ENCODE results near the gene PECR. TPM values are rescaled to one million over a fixed set of nuclear protein-coding genes. Genes with fewer than 3 reads are reported as not detected.

The PECR gene
- total and polyA plus RNA-seq, 2 of the 13 experiments (the other 11 are each of a cell fraction or from before 2014, with no cell fraction given): 151 to 153 TPM

DNA sequence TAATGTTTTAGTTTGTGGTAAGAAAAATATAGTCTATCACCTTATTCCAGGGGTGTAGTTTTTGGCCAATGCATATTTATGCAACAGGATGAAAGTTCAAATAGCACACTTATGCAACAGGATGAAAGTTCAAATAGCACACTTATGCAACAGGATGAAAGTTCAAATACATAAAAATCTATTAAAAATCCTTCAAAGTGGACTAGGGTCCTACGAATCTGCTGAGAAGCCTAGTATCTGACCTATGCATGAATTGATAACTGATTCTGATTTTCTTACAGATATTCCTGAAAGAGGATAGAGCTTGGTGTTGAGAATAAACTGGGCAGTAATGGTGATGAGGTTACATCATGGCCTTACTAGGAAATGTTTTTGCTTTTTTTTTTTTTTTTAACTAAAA is 2.8 kb downstream of the PECR start (continued):
- TF ChIP-seq RCOR2 (CRISPR knock-in tag; IDR thresholded peaks at IDR 0.05): peak; percentile 100
- TF ChIP-seq MAFK (conservative IDR thresholded peaks at IDR 0.05 in 1 of 2, IDR thresholded peaks at IDR 0.05 in 1 of 2; ENCODE audit: low read length in 2 of 2): peak in 1 of 2 experiments; percentile 13; a peak in 1 of 4 replicates
- peak; percentile 67; the same call in 1 of the 2 replicates for TF ChIP-seq ZSCAN31 (CRISPR knock-in tag; IDR thresholded peaks at IDR 0.05; ENCODE audit: low read depth)
- TF ChIP-seq SP1 (IDR thresholded peaks at IDR 0.05): no peak
- peak; percentile 32; the same call in 1 of the 2 replicates for TF ChIP-seq SP1 (CRISPR knock-in tag; IDR thresholded peaks at IDR 0.05)
- TF ChIP-seq EHMT2 (IDR thresholded peaks at IDR 0.05; ENCODE audit: borderline replicate concordance, low read depth, low read length): peak; percentile 80; the same call in 1 of the 2 replicates
- peak; percentile 75; the same call in 1 of the 2 replicates for TF ChIP-seq ZNF879 (CRISPR knock-in tag; IDR thresholded peaks at IDR 0.05)
- peak; percentile 93 for TF ChIP-seq HDAC1 (CRISPR knock-in tag; IDR thresholded peaks at IDR 0.05)
- peak; percentile 99; the same call in 1 of the 2 replicates for TF ChIP-seq TOE1 (CRISPR knock-in tag; IDR thresholded peaks at IDR 0.05)
- no peak for TF ChIP-seq NR3C1 (CRISPR knock-in tag; IDR thresholded peaks at IDR 0.05)
- TF ChIP-seq, protein P1, sequence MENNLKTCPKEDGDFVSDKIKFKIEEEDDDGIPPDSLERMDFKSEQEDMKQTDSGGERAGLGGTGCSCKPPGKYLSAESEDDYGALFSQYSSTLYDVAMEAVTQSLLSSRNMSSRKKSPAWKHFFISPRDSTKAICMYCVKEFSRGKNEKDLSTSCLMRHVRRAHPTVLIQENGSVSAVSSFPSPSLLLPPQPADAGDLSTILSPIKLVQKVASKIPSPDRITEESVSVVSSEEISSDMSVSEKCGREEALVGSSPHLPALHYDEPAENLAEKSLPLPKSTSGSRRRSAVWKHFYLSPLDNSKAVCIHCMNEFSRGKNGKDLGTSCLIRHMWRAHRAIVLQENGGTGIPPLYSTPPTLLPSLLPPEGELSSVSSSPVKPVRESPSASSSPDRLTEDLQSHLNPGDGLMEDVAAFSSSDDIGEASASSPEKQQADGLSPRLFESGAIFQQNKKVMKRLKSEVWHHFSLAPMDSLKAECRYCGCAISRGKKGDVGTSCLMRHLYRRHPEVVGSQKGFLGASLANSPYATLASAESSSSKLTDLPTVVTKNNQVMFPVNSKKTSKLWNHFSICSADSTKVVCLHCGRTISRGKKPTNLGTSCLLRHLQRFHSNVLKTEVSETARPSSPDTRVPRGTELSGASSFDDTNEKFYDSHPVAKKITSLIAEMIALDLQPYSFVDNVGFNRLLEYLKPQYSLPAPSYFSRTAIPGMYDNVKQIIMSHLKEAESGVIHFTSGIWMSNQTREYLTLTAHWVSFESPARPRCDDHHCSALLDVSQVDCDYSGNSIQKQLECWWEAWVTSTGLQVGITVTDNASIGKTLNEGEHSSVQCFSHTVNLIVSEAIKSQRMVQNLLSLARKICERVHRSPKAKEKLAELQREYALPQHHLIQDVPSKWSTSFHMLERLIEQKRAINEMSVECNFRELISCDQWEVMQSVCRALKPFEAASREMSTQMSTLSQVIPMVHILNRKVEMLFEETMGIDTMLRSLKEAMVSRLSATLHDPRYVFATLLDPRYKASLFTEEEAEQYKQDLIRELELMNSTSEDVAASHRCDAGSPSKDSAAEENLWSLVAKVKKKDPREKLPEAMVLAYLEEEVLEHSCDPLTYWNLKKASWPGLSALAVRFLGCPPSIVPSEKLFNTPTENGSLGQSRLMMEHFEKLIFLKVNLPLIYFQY (CRISPR knock-in tag; IDR thresholded peaks at IDR 0.05; ENCODE audit: borderline replicate concordance): peak; percentile 77
- peak; percentile 52; the same call in 1 of the 2 replicates for TF ChIP-seq RAD21 (CRISPR knock-in tag; IDR thresholded peaks at IDR 0.05)
- peak; percentile 93; the same call in 1 of the 2 replicates for TF ChIP-seq RORA (CRISPR knock-in tag; IDR thresholded peaks at IDR 0.05)
- TF ChIP-seq GABPB1 (CRISPR knock-in tag; IDR thresholded peaks at IDR 0.05): no peak
- TF ChIP-seq SIX4 (CRISPR knock-in tag; IDR thresholded peaks at IDR 0.05): peak; percentile 90
- peak; percentile 88; the same call in 1 of the 2 replicates for TF ChIP-seq FOXO1 (CRISPR knock-in tag; IDR thresholded peaks at IDR 0.05)
- TF ChIP-seq PCBP1 (IDR thresholded peaks at IDR 0.05; ENCODE audit: borderline replicate concordance, low read depth, low read length): no peak
- no peak; the same call in 1 of the 2 replicates for TF ChIP-seq ZNF772 (CRISPR knock-in tag; IDR thresholded peaks at IDR 0.05)
- peak; percentile 100 for TF ChIP-seq TRIM24 (CRISPR knock-in tag; IDR thresholded peaks at IDR 0.05)
- no peak for TF ChIP-seq AGO1 (IDR thresholded peaks at IDR 0.05; ENCODE audit: low read depth, low read length, poor library complexity, severe bottlenecking)
- peak; percentile 87; the same call in 1 of the 2 replicates for TF ChIP-seq ZMAT3 (CRISPR knock-in tag; conservative IDR thresholded peaks at IDR 0.05)
- TF ChIP-seq FIP1L1 (IDR thresholded peaks at IDR 0.05; ENCODE audit: borderline replicate concordance, insufficient read depth, low read depth, low read length): no peak
- no peak for TF ChIP-seq MAF1 (CRISPR knock-in tag; IDR thresholded peaks at IDR 0.05; ENCODE audit: borderline replicate concordance)
- TF ChIP-seq PAF1 (CRISPR knock-in tag; IDR thresholded peaks at IDR 0.05): peak; percentile 83; the same call in 1 of the 2 replicates
- TF ChIP-seq ATF2 (CRISPR knock-in tag; IDR thresholded peaks at IDR 0.05): peak; percentile 96
- peak; percentile 90 for TF ChIP-seq SOX5 (CRISPR knock-in tag; IDR thresholded peaks at IDR 0.05; ENCODE audit: borderline replicate concordance)
- no peak for TF ChIP-seq NRL (CRISPR knock-in tag; IDR thresholded peaks at IDR 0.05; ENCODE audit: borderline replicate concordance)
- TF ChIP-seq KLF16 (CRISPR knock-in tag; IDR thresholded peaks at IDR 0.05): peak in 1 of 2 experiments; percentile 98; a peak in 2 of 4 replicates
